GM18519 (cell line): ENCODE data around the gene DRG2.

Source experiments
- ATAC-seq: cut with Tn5 transposase; IDR thresholded peaks from one replicate; pipeline ENCODE4 v1.9.1; 2021; ENCODE audit warnings: mild to moderate bottlenecking, moderate library complexity; ENCODE audit not compliant: unreplicated experiment, low FRiP score

DRG2 gene, protein sequence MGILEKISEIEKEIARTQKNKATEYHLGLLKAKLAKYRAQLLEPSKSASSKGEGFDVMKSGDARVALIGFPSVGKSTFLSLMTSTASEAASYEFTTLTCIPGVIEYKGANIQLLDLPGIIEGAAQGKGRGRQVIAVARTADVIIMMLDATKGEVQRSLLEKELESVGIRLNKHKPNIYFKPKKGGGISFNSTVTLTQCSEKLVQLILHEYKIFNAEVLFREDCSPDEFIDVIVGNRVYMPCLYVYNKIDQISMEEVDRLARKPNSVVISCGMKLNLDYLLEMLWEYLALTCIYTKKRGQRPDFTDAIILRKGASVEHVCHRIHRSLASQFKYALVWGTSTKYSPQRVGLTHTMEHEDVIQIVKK

DNA sequence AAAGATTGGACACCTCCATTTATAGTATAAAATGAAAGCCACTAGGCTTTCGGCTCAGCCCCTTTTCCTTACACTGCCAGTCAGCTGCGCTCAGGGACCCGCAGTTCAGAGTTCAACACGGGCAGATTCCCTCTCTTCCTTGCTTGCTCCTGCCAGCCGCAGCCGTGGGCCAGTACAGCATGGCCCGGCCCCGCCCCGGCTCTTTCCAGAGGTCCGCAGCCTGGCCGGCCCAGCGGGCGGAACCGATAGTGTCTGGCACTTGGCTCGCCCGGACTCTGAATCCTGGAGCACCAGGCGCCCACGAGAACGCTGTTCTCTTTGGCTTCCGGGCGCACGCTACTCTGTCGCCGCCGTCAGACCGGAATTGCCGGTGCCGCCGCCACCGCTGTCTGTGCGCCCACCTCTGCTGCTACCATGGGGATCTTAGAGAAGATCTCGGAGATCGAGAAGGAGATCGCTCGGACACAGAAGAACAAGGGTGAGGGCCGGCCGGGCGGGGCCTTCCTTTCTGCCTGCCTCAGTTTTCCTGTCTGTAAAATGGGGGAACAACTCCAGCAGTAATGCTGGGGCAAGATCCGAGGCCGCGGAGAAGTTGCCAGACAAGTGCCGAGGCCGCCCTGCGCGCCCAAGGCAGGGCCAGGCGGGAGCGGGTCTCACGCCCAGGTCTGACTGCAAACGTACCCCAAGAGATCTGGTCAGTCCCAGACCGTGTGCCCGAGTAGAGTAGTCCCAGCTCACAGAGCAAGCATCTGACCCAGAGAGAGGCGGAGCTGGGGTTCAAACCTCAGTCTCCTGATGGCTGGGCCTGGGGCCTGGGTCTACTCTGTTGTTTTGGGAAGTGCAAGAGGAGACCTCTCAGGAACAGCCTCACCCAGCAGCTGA lies at the start of gene DRG2:
Gene DRG2, plus strand, starts transcription at position 339 of the 882 bp plus-strand sequence. Its CDS starts 76 bp downstream, at position 415.
- ATAC-seq: peak; percentile 51

DNA sequence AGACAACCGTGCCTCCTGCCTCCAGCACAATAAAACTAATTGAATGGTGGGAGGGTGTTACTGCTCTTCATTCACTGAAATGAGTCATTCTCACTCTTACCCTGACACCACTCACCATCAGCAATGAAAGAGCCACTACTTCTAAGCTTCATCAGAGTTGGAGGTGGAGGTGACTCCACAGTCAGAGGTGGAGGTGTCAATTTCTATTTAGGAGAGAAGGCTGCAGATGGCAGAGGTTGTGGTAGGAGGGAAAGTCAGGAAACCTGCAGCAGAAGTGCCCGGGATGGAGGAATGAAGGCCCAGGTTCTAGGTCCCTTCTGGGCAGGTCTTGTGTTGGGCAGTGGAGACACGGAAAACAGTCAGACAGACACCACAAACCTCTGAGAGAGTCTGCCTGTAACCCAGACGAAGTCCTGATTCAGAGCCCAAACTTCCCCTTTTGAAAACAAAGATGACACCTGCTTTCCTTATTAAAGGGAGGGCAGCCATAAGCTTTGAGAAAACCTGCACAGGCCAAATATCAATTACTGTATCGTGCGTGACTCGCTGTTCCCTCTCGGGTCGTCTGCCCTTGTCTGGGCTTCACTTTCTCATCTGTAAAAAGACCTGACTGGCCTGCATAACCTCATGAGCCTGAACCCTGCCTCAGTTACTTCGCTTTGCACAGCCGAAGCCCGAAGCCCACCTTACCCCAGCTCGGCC lies 49.4 kb upstream of the DRG2 start:
- no peak for ATAC-seq

DNA sequence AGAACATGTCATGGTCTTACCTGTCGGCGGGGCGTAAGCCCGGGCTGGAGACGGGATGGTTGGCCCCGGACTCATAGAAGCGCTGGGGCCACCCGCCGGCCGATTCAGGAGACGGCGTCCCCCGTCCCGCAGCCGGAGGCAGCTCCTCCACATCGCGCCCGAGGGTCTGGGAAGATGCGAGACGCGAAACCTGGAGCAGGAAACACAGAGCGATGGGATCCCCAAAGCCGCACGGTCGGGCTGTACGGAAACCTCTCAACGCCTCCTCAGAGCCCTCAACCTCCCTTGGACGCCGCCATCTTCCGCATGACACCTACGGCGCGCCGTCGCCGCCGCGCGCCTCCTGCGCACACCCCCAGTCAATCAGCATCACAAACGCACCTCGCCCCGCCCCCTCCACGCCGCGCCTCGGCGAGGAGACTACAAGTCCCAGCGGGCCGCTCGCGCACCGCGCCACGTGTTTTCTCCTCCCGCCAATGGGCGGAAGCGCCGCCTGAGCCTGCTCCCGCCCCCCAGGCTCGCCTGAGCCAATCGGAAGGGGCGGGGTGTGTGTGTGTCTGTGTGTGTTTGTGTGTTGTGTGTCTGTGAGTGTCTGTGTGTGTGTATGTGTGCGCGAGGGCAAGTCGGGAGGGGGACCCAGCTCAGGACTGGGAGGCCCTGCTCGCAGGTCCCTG lies 48.8 kb upstream of the DRG2 start, which contains the start of the genes ATPAF2 and GID4:
Gene ATPAF2, minus strand, starts transcription at position 308 of the 674 bp plus-strand sequence. Its CDS starts 155 bp downstream, at position 153.
Gene GID4, plus strand, starts transcription at position 548 of the 674 bp plus-strand sequence. Its CDS starts 57 bp downstream, at position 605.
- peak; percentile 81 for ATAC-seq

DNA sequence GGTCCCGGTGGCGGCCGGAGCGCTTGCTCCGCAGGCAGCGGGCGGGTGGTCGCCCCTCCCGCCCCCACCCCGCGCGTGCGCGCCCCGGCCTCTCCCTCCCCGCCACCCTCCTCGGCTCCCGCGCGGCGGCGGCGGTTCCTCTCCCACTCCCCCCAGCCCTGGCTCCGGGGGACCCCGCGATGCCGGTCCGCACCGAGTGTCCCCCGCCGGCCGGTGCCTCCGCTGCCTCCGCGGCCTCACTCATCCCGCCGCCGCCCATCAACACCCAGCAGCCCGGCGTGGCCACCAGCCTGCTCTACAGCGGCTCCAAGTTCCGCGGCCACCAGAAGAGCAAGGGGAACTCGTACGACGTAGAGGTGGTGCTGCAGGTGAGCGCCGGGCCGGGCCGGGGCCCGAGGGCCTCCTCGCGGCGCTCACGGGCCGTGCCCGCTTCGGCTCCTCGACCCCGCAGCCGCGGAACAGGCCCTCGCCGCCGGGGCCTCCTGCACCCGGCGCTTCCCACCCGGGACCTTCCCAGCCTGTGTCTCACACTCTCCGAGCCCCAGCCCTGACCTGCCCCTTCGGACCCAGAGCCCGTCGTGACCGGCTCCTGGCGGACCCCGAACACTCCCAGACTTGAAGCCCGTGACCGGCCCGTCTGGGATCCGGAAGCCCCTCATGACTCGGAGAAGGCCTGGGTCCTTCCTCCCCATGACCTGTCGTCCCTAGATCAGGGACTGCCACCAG lies 48.0 kb upstream of the DRG2 start:
- ATAC-seq: peak; percentile 4

DNA sequence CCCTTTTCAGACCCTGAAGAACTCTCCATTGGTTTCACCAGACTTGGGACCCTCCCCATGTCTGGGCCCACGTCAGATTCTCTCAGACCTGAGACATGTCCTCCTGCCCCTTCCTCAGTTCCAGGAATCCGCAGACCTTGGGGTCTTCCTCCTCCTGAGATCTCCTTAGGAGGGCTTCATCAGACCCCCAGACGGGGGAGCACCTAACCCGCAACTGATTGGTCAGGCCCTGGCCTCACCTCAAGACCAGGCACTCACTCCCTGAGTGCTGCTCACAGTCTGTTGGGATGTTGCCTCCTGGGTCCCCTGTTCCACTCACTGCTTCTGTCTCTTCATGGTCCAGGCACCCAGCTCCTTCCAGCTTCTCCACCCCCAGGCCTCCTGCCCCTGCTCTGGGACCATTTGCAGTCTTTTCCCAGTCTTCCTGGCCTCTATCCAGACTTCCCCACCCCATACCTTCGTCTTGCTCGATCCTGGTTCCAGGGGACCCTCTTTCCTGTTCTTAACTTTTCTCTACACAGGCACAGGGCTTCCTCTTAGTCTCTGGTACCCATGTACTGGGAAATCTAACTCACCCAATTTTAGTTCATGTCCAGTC lies 47.4 kb upstream of the DRG2 start:
- no peak for ATAC-seq

DNA sequence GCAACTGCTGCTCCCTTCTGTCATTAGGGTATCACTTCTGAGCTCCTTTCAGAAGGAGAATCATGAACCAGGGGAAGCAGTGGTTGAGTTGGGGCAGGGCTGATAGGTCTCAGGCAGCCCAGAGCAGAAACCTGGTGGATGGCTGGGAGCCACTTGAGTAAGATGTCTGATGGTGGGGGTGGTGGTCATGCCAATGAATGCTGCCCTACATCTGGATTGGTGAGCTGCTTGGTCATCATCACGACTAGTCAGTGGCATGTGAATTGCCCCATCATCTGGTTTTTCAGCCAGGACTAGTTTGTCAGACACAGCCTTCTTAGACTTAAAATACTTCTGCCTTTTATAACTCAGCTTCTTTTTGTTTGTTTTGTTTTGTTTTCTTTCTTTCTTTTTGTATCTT lies 46.0 kb upstream of the DRG2 start:
- ATAC-seq: no peak

DNA sequence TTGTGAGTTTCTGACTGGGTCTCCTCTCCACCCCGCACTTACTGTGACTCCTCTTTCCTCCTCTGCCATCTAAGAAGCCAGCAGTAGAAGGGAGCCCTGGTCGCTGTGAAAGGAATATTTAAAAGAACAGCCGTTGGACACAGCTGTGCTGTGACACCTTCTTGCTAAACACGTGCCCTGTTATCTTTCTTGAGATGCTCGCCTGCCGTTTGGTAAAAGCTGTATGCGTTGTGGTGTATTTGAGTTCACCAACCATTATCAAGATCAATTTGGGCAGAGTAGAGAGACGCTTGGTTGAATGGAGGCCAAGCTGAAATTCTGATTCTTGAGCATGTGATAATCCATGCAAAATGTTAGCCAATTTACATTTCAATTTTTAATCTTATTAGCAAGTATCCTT lies 44.8 kb upstream of the DRG2 start:
- no peak for ATAC-seq

DNA sequence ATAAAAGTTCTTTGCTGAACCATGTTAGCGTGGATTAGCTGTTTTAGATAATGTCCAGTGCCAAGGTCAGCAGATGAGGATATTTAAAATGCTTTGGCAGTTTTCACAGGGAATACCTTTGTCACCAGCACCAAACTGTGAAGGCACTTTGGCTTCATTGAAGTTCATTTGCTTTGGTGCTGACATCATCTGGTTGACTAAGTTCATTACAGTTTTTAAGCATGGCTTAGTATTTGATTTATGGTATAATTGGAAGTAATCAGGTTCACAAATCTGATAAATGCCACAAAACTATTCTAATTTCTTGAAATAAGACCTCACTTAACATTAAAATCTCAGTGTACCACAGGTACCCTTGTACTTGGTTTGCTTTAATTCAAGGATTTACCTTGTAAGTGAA lies 44.3 kb upstream of the DRG2 start:
- no peak for ATAC-seq

DNA sequence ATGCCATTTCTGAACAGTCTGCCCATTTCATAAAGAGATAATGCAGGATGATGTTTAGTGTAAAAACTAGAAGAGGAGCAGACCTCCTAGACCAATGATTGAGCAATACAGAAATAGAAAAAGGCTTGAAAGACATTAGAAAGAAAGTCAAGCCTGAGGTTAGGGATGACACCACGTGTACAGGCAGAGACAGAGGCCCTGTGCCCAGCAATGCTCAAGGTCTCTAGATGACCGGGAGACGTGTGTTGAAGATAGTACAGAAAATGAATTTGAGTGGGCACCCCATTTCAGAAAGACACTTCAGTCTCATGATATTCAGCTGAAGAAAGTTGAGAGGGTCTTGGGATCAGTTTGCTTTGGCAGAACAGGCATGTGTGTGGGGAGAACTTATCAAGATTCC lies 43.1 kb upstream of the DRG2 start:
- no peak for ATAC-seq

DNA sequence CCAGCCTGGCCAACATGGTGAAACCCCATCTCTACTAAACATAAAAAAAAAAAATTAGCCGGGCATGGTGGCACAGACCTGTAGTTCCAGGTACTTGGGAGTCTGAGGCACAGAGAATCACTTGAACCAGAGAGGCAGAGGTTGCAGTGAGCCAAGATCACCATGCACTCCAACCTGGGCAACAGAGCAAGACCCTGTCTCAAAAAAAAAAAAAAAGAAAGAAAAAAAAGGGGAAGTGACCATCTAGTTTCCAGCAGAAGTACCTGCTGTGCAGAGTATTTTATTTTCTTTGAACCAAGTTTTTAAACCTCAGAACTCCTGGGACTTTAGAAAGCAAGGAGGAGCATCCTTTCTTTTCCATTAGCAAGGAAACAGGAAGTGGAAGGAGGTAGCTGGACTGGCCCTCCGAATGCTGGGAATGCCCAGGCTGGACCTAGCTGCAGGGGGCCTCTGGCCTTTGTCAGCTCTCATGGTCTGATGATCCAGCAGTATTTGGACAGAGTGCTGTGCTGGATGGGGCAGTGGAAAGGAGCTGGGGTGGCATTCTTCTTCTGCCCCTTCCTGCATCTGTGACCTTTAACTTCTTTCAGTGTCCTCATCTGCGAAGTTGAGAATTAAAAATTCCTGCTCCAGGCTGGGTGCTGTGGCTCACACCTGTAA lies 41.9 kb upstream of the DRG2 start:
- no peak for ATAC-seq

DNA sequence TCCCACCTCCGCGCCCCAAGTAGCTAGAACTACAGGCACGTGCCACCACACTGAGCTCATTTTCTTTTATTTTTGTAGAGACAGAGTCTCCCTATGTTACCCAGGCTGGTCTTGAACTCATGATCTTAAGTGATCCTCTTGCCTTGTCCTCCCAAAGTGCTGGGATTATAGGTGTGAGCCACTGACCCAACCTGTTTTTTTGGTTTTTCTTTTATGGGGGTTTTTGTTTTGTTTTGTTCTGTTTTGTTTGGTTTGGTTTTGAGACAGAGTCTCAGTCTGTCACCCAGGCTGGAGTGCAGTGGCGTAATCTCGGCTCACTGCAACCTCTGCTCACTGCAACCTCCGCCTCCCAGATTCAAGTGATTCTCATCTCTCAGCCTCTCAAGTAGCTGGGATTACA lies 32.2 kb upstream of the DRG2 start:
- no peak for ATAC-seq

DNA sequence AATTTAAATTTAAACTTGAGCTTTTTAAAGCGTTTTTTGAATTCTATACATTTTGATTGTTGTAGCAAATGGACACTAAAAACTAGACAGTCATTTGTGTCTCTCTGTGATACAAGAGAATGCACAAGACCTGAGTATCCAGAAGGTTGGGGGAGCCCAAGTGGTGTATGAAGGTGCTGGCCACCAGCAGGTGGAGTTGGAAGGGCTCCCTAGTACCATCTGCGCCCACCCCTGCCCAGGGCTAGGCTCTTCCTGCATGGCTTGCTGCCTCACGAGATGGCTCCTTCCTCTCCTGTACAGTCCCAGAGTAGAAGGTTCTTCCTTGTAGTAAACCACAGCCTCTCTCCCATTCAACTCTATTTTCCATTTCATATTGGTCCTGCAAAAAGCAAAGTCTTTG lies 31.5 kb upstream of the DRG2 start:
- ATAC-seq: no peak

DNA sequence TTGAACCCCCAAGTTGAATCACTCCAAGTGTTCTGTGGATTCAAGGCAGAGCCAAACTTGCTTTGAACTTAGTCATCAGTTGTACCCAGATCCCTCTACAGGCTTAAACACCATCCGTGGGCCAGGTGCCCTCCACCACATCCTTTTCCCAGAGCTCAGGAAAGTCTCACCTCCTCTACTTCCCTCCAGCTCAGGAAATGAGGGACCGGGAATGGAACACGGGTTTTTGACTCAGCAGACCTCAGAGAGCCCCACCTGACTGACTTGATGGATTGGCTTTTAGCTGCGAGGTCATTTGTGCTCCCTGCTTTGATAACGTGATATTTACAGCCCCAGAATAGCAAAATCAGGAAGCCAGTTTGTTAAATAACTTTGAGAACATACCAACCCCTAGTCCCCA lies 28.5 kb upstream of the DRG2 start:
- ATAC-seq: no peak

DNA sequence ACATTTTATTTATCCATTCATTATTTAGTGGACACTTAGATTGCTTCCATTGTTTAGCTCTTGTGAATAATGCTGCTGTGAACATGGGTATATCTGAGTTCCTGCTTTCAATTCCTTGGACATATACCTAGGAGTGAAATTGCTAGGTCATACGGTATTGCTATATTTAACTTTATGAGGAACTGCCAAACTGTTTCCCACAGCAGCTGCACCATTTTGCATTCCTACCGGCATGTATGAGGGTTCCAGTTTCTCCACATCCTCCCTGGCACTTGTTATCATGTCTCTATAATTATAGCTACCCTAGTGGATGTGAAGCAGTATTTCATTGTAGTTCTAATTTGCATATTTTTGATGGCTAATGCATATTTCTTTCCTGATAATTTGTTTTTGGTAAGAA lies 23.7 kb upstream of the DRG2 start:
- no peak for ATAC-seq

DNA sequence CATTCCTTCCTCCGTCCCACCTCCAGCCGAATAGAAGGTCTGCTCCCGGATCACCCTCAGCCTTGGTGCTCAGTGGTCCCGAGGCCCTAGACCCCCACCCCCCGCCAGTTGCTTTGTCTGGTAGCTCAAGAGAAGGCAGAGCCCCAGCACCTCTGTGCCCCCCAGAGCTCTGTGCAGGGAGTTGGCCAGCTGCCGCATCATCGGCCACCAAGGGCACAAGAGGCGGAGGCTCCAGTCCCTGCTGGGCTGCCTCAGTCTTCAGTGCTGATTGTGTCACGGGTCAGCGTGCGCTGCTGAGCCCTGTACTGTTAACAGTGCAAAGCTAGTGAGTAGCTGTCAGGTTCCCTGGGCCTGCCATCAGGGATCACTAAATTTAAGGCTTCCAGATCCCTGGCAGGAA lies 22.2 kb upstream of the DRG2 start:
- no peak for ATAC-seq

DNA sequence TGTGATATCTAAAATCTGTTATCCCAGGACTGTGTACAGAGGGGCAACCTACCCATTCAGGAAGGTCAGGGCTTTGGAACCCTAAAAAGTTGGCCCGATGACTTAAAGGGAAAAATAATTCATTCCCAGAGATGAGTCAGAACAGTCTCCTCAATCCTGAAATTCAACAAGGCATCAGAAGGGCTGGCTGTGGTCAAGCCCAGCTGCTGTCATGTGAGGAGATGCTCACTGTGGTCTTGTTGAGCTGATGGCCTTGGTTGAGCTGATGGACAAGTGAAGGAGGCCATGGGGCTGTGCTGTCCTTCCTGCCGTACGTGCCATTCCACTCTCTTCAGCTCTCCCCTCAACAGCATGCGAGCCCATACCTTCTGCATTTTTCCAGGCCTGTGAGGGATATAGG lies 20.9 kb upstream of the DRG2 start:
- ATAC-seq: no peak

DNA sequence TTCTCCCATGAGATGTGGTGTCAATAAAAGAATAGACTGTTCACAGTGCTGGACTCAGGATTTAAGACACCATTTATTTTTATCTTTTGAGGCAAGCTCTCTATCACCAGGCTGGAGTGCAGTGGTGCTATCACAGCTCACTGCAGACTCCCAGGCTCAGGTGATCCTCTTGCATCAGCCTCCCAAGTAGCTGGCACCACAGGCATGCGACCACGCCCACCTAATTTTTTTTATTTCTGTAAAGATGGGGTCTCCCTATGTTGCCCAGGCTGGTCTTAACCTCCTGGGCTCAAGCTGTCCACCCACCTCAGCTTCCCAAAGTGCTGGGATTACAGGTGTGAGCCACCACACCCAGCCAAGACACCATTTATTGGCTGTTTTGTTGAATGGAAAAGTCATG lies 18.6 kb upstream of the DRG2 start:
- ATAC-seq: no peak

DNA sequence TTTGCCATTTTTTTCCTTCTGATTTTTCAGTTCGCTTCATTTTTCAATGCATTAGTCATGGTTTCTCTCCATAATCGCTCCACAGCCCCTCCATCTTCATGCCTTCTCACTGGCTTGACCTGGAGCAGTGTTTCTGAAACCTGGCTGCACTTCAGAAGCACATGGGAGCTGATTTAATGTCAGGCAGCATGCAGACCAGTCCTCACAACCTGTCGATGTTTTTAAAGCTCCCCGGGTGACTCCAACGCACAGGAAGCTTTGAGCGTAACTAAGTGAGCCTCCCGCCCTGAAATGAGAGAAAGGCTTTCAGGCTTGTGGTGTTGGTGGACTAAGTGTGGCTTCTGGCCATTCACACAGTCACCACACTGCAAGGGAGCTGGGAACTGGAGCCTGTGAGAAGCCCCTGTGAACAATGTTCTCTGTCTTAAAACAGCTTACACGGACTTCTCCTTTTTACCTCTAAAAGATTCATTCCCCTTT lies 16.8 kb upstream of the DRG2 start:
- no peak for ATAC-seq

DNA sequence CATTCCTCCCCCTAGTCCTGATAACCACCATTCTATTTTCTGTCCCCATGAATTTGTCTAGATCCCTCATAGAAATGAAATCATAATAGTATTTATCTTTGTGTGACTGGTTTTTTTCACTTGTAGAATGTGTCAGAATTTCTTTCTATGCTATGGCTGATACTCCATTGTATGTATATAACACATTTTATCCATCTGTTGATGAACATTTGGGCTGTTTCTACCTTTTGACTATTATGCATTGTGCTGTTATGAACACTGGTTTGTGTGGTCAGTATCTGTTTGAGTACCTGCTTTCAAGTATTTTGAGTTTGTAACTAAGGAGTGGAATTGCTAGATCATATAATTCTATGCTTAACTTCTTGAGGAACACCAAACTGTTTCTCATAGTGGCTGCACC lies 16.0 kb upstream of the DRG2 start:
- no peak for ATAC-seq
